Stimulated activated CD4-positive, alpha-beta T cell treated with anti-CD3 and anti-CD28 coated beads, Interleukin-2, amount 100 ng/mL, for 48 hours (primary cell): ENCODE measurements around the gene PCDHA8.
A peak's percentile ranks its signal among the peaks of the same experiment; 100 is the strongest.
"Not testable (repeated sequence)": the region's sequence is repeated elsewhere in the genome, so short reads cannot be mapped to it uniquely, and the experiment has no call there.

Source experiments
- DNase-seq, 2 donors: peaks; one replicate each; pipeline ENCODE4 v3.0.0-alpha.2; 2020

Gene PCDHA8

GRCh38 chr5:140840978-140841962 lies at the start of gene PCDHA8:
TSS of gene PCDHA8 (plus strand) at chr5:140841187. CDS start at chr5:140841322, 135 bp downstream.
- DNase-seq = peak in 1 of 2 donors; percentile 24

GRCh38 chr5:140794595-140795258 lies 46.3 kb upstream of the PCDHA8 start, which contains the start of gene PCDHA2:
TSS of gene PCDHA2 (plus strand) at chr5:140794852.
- DNase-seq = no peak

- no peak for DNase-seq
Observed at GRCh38 chr5:140795259-140795641, 45.7 kb upstream of the PCDHA8 start.

GRCh38 chr5:140796072-140796717 lies 44.8 kb upstream of the PCDHA8 start:
- not testable (repeated sequence) for DNase-seq

GRCh38 chr5:140796718-140797095 lies 44.3 kb upstream of the PCDHA8 start:
- no peak for DNase-seq

- no peak for DNase-seq
Observed at GRCh38 chr5:140800816-140801493, 40.0 kb upstream of the PCDHA8 start, which contains the start of gene PCDHA3. TSS of gene PCDHA3 (plus strand) at chr5:140801057.

- DNase-seq = no peak
Observed at GRCh38 chr5:140801494-140801841, 39.5 kb upstream of the PCDHA8 start.

GRCh38 chr5:140802381-140802780 lies 38.6 kb upstream of the PCDHA8 start:
- not testable (repeated sequence) for DNase-seq

- DNase-seq = no peak
Observed at GRCh38 chr5:140802781-140803271, 38.2 kb upstream of the PCDHA8 start.

GRCh38 chr5:140806834-140807775 lies 33.9 kb upstream of the PCDHA8 start, which contains the start of gene PCDHA4:
TSS of gene PCDHA4 (plus strand) at chr5:140807068.
- DNase-seq = peak; percentile 7 to 31

GRCh38 chr5:140808241-140808888 lies 32.6 kb upstream of the PCDHA8 start:
- DNase-seq = not testable (repeated sequence)

- no peak for DNase-seq
Observed at GRCh38 chr5:140808889-140809291, 32.1 kb upstream of the PCDHA8 start.

- DNase-seq = peak; percentile 28 to 32
Observed at GRCh38 chr5:140821375-140822280, 19.4 kb upstream of the PCDHA8 start, which contains the start of gene PCDHA5. TSS of gene PCDHA5 (plus strand) at chr5:140821613.

GRCh38 chr5:140822281-140822629 lies 18.7 kb upstream of the PCDHA8 start:
- DNase-seq = no peak

GRCh38 chr5:140822969-140823368 lies 18.0 kb upstream of the PCDHA8 start:
- not testable (repeated sequence) for DNase-seq

GRCh38 chr5:140823475-140823874 lies 17.5 kb upstream of the PCDHA8 start:
- no peak for DNase-seq

- DNase-seq = no peak
Observed at GRCh38 chr5:140827704-140828361, 13.2 kb upstream of the PCDHA8 start, which contains the start of gene PCDHA6. TSS of gene PCDHA6 (plus strand) at chr5:140827960. CDS start at chr5:140828092, 132 bp downstream.

- DNase-seq = no peak
Observed at GRCh38 chr5:140828362-140828737, 12.6 kb upstream of the PCDHA8 start.
